SK-N-SH (cell line): Measurements from ENCODE around the gene NEUROD1. TPM values are rescaled to one million over a fixed set of nuclear protein-coding genes. Genes with fewer than 3 reads are reported as not detected.

Experiments used
- CTCF ChIA-PET: fragments of 300-600, 350-600 bp; formaldehyde crosslinking; extraction: SDS; loops from one replicate; lab custom pipeline; 2021; lab: Yijun Ruan, JAX
- POLR2A ChIA-PET: fragments of 350-600 bp; sonication (Branson Sonifier 250); formaldehyde crosslinking; extraction: SDS; loops from one replicate; lab custom pipeline; 2020; ENCODE audit warnings: antibody characterized with exemption, inconsistent platforms; lab: Yijun Ruan, JAX
- DNase-seq: peaks from one replicate; pipeline ENCODE4 v3.0.0; 2012
- H2AFZ ChIP-seq: fragments of 200-600 bp; sonication (generic); 2 replicates; pipeline ENCODE4 v1.8.1; 2016; ENCODE audit warnings: antibody characterized with exemption, mild to moderate bottlenecking, low read depth
- H3F3A ChIP-seq: fragments of 200-600 bp; sonication (generic); replicated peaks from 2 replicates; pipeline ENCODE3; 2016; ENCODE audit warnings: antibody characterized with exemption, mild to moderate bottlenecking; ENCODE audit not compliant: insufficient read depth
- H3K27ac ChIP-seq, 2 experiments: fragments of 200-500 bp in 1 of 2; fragments of 200-600 bp in 1 of 2; sonication (Bioruptor generic) in 1 of 2; sonication (generic), shearing (Covaris generic) in 1 of 2; 2 replicates each; pipeline versions ENCODE4 v1.5.1 to v1.6.1; 2014 to 2016; ENCODE audit warnings: low read depth in 2 of 2, inconsistent platforms in 1 of 2, low read length in 1 of 2, mild to moderate bottlenecking in 1 of 2, mixed read lengths in 1 of 2
- H3K27me3 ChIP-seq: fragments of 200-600 bp; sonication (generic), shearing (Covaris generic); 2 replicates; pipeline ENCODE4 v1.6.1; 2016; ENCODE audit warnings: mixed run types; ENCODE audit not compliant: insufficient read depth
- H3K36me3 ChIP-seq, 2 experiments: fragments of 200-500 bp in 1 of 2; fragments of 200-600 bp in 1 of 2; sonication (Bioruptor generic) in 1 of 2; sonication (generic) in 1 of 2; replicated peaks in 1 of 2; 2 replicates each; pipeline versions ENCODE3 to v1.5.1; 2014 to 2016; ENCODE audit warnings: low read length in 1 of 2, mild to moderate bottlenecking in 1 of 2; ENCODE audit not compliant: insufficient read depth in 2 of 2, control insufficient read depth in 1 of 2
- H3K4me1 ChIP-seq, 2 experiments: fragments of 200-500 bp in 1 of 2; fragments of 200-600 bp in 1 of 2; sonication (Bioruptor generic) in 1 of 2; sonication (generic), shearing (Covaris generic) in 1 of 2; 2 replicates each; pipeline versions ENCODE4 v1.5.1 to v1.6.1; 2014 to 2016; ENCODE audit warnings: low read depth in 1 of 2, low read length in 1 of 2, mixed run types in 1 of 2; ENCODE audit not compliant: insufficient read depth in 2 of 2, control insufficient read depth in 1 of 2
- H3K4me2 ChIP-seq: fragments of 200-600 bp; sonication (generic), shearing (Covaris generic); 2 replicates; pipeline ENCODE4 v1.6.1; 2017; ENCODE audit warnings: mixed run types
- H3K4me3 ChIP-seq, 2 experiments: fragments of 200-500 bp in 1 of 2; fragments of 200-600 bp in 1 of 2; sonication (Bioruptor generic) in 1 of 2; sonication (generic), shearing (Covaris generic) in 1 of 2; 2 replicates each; pipeline versions ENCODE4 v1.5.1 to v1.8.1; 2014 to 2016; ENCODE audit warnings: low read depth in 2 of 2, inconsistent platforms in 1 of 2, low read length in 1 of 2, mild to moderate bottlenecking in 1 of 2, mixed read lengths in 1 of 2, moderate library complexity in 1 of 2
- H3K79me2 ChIP-seq: fragments of 200-600 bp; sonication (generic); 2 replicates; pipeline ENCODE4 v1.8.1; 2017; ENCODE audit warnings: mild to moderate bottlenecking; ENCODE audit not compliant: insufficient read depth
- H3K9ac ChIP-seq: fragments of 200-600 bp; sonication (generic); 2 replicates; pipeline ENCODE4 v1.6.1; 2017; ENCODE audit warnings: mixed run types
- H3K9me2 ChIP-seq: fragments of 200-600 bp; sonication (generic); 2 replicates; pipeline ENCODE4 v1.6.1; 2017; ENCODE audit warnings: mixed run types
- H3K9me3 ChIP-seq: fragments of 200-600 bp; sonication (generic); 2 replicates; pipeline ENCODE4 v1.6.1; 2017; ENCODE audit warnings: mixed run types, mild to moderate bottlenecking, moderate library complexity
- H4K20me1 ChIP-seq: fragments of 200-600 bp; sonication (generic); 2 replicates; pipeline ENCODE4 v1.6.1; 2017; ENCODE audit warnings: mild to moderate bottlenecking, mixed run types; ENCODE audit not compliant: insufficient read depth
- CHD2 ChIP-seq: fragments of 150-350 bp; IDR thresholded peaks from 2 replicates; pipeline ENCODE4 v1.6.1; 2018; ENCODE audit warnings: low read length; ENCODE audit not compliant: partially characterized antibody
- EP300 ChIP-seq, 2 experiments: IDR thresholded peaks; 2 replicates each; pipeline versions ENCODE4 v1.4.0 to v1.6.1; 2012; ENCODE audit warnings: borderline replicate concordance in 1 of 2, low read depth in 1 of 2, low read length in 1 of 2
- EZH2phosphoT487 ChIP-seq: fragments of 200-600 bp; sonication (generic); IDR thresholded peaks from 2 replicates; pipeline ENCODE4 v1.6.1; 2017; ENCODE audit warnings: low read depth, mixed run types, mild to moderate bottlenecking, antibody characterized with exemption, moderate library complexity, borderline replicate concordance
- FOSL2 ChIP-seq: IDR thresholded peaks from 2 replicates; pipeline ENCODE4 v1.4.0; 2012; ENCODE audit warnings: low read depth, mild to moderate bottlenecking, moderate library complexity, borderline replicate concordance
- FOXM1 ChIP-seq: IDR thresholded peaks from 2 replicates; pipeline ENCODE4 v1.4.0; 2012; ENCODE audit warnings: low read depth, mild to moderate bottlenecking
- GABPA ChIP-seq: IDR thresholded peaks from 2 replicates; pipeline ENCODE4 v1.4.0; 2012; ENCODE audit warnings: low read depth, mild to moderate bottlenecking
- GATA2 ChIP-seq: sonication (generic); formaldehyde crosslinking; IDR thresholded peaks from 2 replicates; pipeline ENCODE4 v1.5.0; 2020; ENCODE audit warnings: mild to moderate bottlenecking, missing genetic modification reagents
- IRF3 ChIP-seq: fragments of 150-350 bp; IDR thresholded peaks from 2 replicates; pipeline ENCODE4 v1.6.1; 2016; ENCODE audit warnings: mild to moderate bottlenecking, low read depth, low read length
- MEF2A ChIP-seq: IDR thresholded peaks from 2 replicates; pipeline ENCODE4 v1.4.0; 2012; ENCODE audit warnings: low read depth, borderline replicate concordance
- MXI1 ChIP-seq: IDR thresholded peaks from 2 replicates; pipeline ENCODE4 v1.6.1; 2012; ENCODE audit warnings: mild to moderate bottlenecking, low read depth, low read length, improper control_type of control experiment
- RAD21 ChIP-seq: IDR thresholded peaks from 2 replicates; pipeline ENCODE4 v1.6.1; 2012; ENCODE audit warnings: mild to moderate bottlenecking, low read length
- RCOR1 ChIP-seq: fragments of 150-350 bp; IDR thresholded peaks from 2 replicates; pipeline ENCODE4 v1.6.1; 2017; ENCODE audit warnings: antibody characterized with exemption, low read length
- RFX5 ChIP-seq: IDR thresholded peaks from 2 replicates; pipeline ENCODE4 v1.6.1; 2012; ENCODE audit warnings: mild to moderate bottlenecking, improper control_type of control experiment, low read length
- SIN3A ChIP-seq: IDR thresholded peaks from 2 replicates; pipeline ENCODE4 v1.6.1; 2012; ENCODE audit warnings: low read depth, mild to moderate bottlenecking, low read length, moderate library complexity, borderline replicate concordance
- TCF12 ChIP-seq: IDR thresholded peaks from 2 replicates; pipeline ENCODE4 v1.4.0; 2012
- TEAD4 ChIP-seq: IDR thresholded peaks from 2 replicates; pipeline ENCODE4 v1.4.0; 2012; ENCODE audit warnings: mild to moderate bottlenecking, borderline replicate concordance; ENCODE audit not compliant: insufficient read depth
- ZBTB33 ChIP-seq: IDR thresholded peaks from 2 replicates; pipeline ENCODE4 v1.4.0; 2012; ENCODE audit warnings: low read depth, borderline replicate concordance
- WGBS: methylation state at CpG from one replicate; pipeline ENCODE4 v1.1.6; 2017; ENCODE audit warnings: low lambda C conversion rate; 5-methylcytosine and 5-hydroxymethylcytosine counted together
- polyA plus RNA-seq, 3 experiments: library from polyadenylated mRNA; depleted of rRNA; stranded (reverse); fragments of >200 nt; gene quantifications; 2 replicates each; pipeline ENCODE4 v1.2.3, GENCODE V29; 2012
- TF ChIP-seq, protein P1 (sequence below): IDR thresholded peaks from 2 replicates; pipeline ENCODE4; 2012
- TF ChIP-seq, protein P2 (sequence below): fragments of 200-600 bp; sonication (generic); IDR thresholded peaks from 2 replicates; pipeline ENCODE4 v1.6.1; 2017; ENCODE audit warnings: antibody characterized with exemption, mild to moderate bottlenecking, moderate library complexity
- TF ChIP-seq, protein P3 (sequence below): fragments of 150-350 bp; IDR thresholded peaks from 2 replicates; pipeline ENCODE4 v1.6.1; 2017; ENCODE audit warnings: antibody characterized with exemption, low read length, low read depth, borderline replicate concordance

NEUROD1 gene
- polyA plus RNA-seq, 1 of the 3 experiments (the other 2 are of a cell fraction): 0.02 TPM

- TF ChIP-seq ZBTB33 (no peak), RAD21 (no peak), FOSL2 (no peak), IRF3 (no peak)
- TF ChIP-seq, protein P1, sequence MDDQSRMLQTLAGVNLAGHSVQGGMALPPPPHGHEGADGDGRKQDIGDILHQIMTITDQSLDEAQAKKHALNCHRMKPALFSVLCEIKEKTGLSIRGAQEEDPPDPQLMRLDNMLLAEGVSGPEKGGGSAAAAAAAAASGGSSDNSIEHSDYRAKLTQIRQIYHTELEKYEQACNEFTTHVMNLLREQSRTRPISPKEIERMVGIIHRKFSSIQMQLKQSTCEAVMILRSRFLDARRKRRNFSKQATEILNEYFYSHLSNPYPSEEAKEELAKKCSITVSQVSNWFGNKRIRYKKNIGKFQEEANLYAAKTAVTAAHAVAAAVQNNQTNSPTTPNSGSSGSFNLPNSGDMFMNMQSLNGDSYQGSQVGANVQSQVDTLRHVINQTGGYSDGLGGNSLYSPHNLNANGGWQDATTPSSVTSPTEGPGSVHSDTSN: no peak
These were observed 24.8 kb downstream of the NEUROD1 start (continued) for GRCh38 chr2:181655519-181655918.

- H3K27me3 ChIP-seq: no peaks in the 10 kb centered on the region
- H3K9ac ChIP-seq: no peak overlapping the region
- 71% methylated on average over 4 of the region's 4 CpGs for WGBS
- no peak overlapping the region for H2AFZ ChIP-seq
- no peaks in the 10 kb centered on the region for H4K20me1 ChIP-seq
- TF ChIP-seq IRF3 (no peak), MEF2A (no peak), GATA2 (CRISPR knock-in tag) (no peak), TEAD4 (no peak), SIN3A (no peak), CHD2 (no peak), TCF12 (no peak), FOXM1 (no peak), ZBTB33 (no peak), GABPA (no peak), RFX5 (no peak), EP300 (IDR thresholded peaks at IDR 0.05; ENCODE audit: borderline replicate concordance in 1 of 2, low read depth in 1 of 2, low read length in 1 of 2) (no peak), MXI1 (no peak), RCOR1 (no peak), EZH2phosphoT487 (no peak)
- TF ChIP-seq, protein P2, sequence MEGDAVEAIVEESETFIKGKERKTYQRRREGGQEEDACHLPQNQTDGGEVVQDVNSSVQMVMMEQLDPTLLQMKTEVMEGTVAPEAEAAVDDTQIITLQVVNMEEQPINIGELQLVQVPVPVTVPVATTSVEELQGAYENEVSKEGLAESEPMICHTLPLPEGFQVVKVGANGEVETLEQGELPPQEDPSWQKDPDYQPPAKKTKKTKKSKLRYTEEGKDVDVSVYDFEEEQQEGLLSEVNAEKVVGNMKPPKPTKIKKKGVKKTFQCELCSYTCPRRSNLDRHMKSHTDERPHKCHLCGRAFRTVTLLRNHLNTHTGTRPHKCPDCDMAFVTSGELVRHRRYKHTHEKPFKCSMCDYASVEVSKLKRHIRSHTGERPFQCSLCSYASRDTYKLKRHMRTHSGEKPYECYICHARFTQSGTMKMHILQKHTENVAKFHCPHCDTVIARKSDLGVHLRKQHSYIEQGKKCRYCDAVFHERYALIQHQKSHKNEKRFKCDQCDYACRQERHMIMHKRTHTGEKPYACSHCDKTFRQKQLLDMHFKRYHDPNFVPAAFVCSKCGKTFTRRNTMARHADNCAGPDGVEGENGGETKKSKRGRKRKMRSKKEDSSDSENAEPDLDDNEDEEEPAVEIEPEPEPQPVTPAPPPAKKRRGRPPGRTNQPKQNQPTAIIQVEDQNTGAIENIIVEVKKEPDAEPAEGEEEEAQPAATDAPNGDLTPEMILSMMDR: no peak
- TF ChIP-seq, protein P3, sequence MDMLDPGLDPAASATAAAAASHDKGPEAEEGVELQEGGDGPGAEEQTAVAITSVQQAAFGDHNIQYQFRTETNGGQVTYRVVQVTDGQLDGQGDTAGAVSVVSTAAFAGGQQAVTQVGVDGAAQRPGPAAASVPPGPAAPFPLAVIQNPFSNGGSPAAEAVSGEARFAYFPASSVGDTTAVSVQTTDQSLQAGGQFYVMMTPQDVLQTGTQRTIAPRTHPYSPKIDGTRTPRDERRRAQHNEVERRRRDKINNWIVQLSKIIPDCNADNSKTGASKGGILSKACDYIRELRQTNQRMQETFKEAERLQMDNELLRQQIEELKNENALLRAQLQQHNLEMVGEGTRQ: no peak
- H3K79me2 ChIP-seq: no peaks in the 10 kb centered on the region
- ChIA-PET CTCF (no interaction called here), POLR2A (no interaction called here)
- no peaks in the 10 kb centered on the region for H3K9me2 ChIP-seq
- H3F3A ChIP-seq: no peaks in the 10 kb centered on the region
- DNase-seq: no peak
- no peaks in the 10 kb centered on the region for H3K4me1 ChIP-seq
- H3K9me3 ChIP-seq: no peaks in the 10 kb centered on the region
- H3K4me3 ChIP-seq: no peak overlapping the region
- H3K4me2 ChIP-seq: no peak overlapping the region
- no peaks in the 10 kb centered on the region for H3K36me3 ChIP-seq
- no peak overlapping the region for H3K27ac ChIP-seq
These were observed 30.8 kb downstream of the NEUROD1 start for GRCh38 chr2:181649436-181649979.
